SU-DHL-6 (cell line): ENCODE results near the gene TBATA.

Experiments used
- H2AFZ ChIP-seq: fragments of 200-600 bp; sonication (generic); 2 replicates; pipeline ENCODE4 v1.6.1; 2014; ENCODE audit warnings: low read depth, mild to moderate bottlenecking, moderate library complexity, mixed read lengths, antibody characterized with exemption, low read length; ENCODE audit not compliant: severe bottlenecking
- H3F3A ChIP-seq: fragments of 200-600 bp; shearing (Covaris generic); 2 replicates; pipeline ENCODE4 v1.6.0; 2016; ENCODE audit warnings: antibody characterized with exemption, mild to moderate bottlenecking; ENCODE audit not compliant: insufficient read depth
- H3K27ac ChIP-seq: fragments of 200-600 bp; sonication (generic); 2 replicates; pipeline ENCODE4 v1.5.1; 2016; ENCODE audit warnings: low read depth, mild to moderate bottlenecking, low read length, moderate library complexity, mixed read lengths
- H3K27me3 ChIP-seq: fragments of 200-600 bp; sonication (generic), shearing (Covaris generic); 2 replicates; pipeline ENCODE4 v1.6.0; 2014; ENCODE audit warnings: mild to moderate bottlenecking, low read length
- H3K36me3 ChIP-seq: fragments of 200-600 bp; sonication (generic); 2 replicates; pipeline ENCODE4 v1.6.1; 2014; ENCODE audit warnings: mild to moderate bottlenecking, low read length, mixed read lengths
- H3K4me2 ChIP-seq: fragments of 300-600, 200-600 bp; shearing (Covaris generic), sonication (generic); 2 replicates; pipeline ENCODE4 v1.6.0; 2014; ENCODE audit warnings: low read length, low read depth, mild to moderate bottlenecking; ENCODE audit not compliant: poor library complexity, severe bottlenecking
- H3K4me3 ChIP-seq: fragments of 200-600 bp; sonication (generic); 2 replicates; pipeline ENCODE4 v1.5.1; 2014; ENCODE audit warnings: antibody characterized with exemption, low read length, mild to moderate bottlenecking, mixed read lengths; ENCODE audit not compliant: insufficient read depth, poor library complexity, severe bottlenecking
- H3K79me2 ChIP-seq: fragments of 200-600 bp; sonication (generic); 2 replicates; pipeline ENCODE4 v1.6.1; 2014; ENCODE audit warnings: mild to moderate bottlenecking, low read length, moderate library complexity; ENCODE audit not compliant: insufficient read depth
- H3K9ac ChIP-seq: fragments of 200-600 bp; sonication (generic); 2 replicates; pipeline ENCODE4 v1.7.0; 2014; ENCODE audit warnings: mild to moderate bottlenecking, low read length
- H3K9me2 ChIP-seq: fragments of 200-600 bp; sonication (generic); replicated peaks from 2 replicates; pipeline ENCODE4 v1.6.1; 2014; ENCODE audit warnings: low read length; ENCODE audit not compliant: insufficient read depth
- H3K9me3 ChIP-seq: fragments of 200-600 bp; sonication (generic); 2 replicates; pipeline ENCODE4 v1.6.1; 2014; ENCODE audit warnings: low read length, mixed read lengths; ENCODE audit not compliant: insufficient read depth
- H4K20me1 ChIP-seq: fragments of 200-600 bp; sonication (generic); 2 replicates; pipeline ENCODE4 v1.6.1; 2014; ENCODE audit warnings: low read depth, mild to moderate bottlenecking, antibody characterized with exemption, low read length, moderate library complexity, mixed read lengths
- EZH2phosphoT487 ChIP-seq: fragments of 200-600 bp; sonication (generic), shearing (Covaris generic); conservative IDR thresholded peaks from 2 replicates; pipeline ENCODE4 v1.6.1; 2018; ENCODE audit warnings: mild to moderate bottlenecking, antibody characterized with exemption, low read length, moderate library complexity, mixed read lengths
- TF ChIP-seq, protein P1 (sequence below): fragments of 200-600 bp; sonication (generic); IDR thresholded peaks from one replicate; pipeline ENCODE4 v1.5.1; 2017; ENCODE audit warnings: antibody characterized with exemption, mild to moderate bottlenecking, low read length, moderate library complexity; ENCODE audit not compliant: insufficient read depth, poor library complexity, severe bottlenecking

TBATA gene, protein sequence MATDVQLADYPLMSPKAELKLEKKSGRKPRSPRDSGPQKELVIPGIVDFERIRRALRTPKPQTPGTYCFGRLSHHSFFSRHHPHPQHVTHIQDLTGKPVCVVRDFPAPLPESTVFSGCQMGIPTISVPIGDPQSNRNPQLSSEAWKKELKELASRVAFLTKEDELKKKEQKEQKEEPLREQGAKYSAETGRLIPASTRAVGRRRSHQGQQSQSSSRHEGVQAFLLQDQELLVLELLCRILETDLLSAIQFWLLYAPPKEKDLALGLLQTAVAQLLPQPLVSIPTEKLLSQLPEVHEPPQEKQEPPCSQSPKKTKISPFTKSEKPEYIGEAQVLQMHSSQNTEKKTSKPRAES

DNA sequence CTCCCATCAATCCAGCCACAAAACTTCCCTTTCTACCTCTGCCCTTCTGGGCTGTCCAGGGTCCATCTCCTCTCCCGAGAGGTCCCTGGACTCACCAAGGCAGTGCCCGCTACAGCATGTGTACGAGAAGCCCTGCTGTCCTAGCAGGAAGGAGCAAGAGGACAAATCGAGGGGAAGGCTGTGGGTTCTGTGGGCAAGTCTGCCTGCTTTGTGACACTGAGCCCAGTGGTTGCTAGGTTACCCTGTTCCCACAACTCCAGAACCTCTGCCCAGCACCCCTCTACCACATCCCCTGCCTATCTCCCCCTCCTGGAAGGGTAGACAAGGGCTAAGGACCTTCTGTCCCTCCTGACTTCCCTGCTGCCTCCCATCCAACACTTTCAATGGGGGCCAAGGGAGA, at the start of gene TBATA:
TBATA (minus strand) TSS at position 188 of the 400 bp plus-strand sequence. CDS start 1,998 bp downstream, outside the sequence.
- H2AFZ ChIP-seq, result no peak within 1 kb of the TSS
- H3K9ac ChIP-seq, result no peak within 1 kb of the TSS
- no peak for TF ChIP-seq EZH2phosphoT487
- TF ChIP-seq, protein P1, sequence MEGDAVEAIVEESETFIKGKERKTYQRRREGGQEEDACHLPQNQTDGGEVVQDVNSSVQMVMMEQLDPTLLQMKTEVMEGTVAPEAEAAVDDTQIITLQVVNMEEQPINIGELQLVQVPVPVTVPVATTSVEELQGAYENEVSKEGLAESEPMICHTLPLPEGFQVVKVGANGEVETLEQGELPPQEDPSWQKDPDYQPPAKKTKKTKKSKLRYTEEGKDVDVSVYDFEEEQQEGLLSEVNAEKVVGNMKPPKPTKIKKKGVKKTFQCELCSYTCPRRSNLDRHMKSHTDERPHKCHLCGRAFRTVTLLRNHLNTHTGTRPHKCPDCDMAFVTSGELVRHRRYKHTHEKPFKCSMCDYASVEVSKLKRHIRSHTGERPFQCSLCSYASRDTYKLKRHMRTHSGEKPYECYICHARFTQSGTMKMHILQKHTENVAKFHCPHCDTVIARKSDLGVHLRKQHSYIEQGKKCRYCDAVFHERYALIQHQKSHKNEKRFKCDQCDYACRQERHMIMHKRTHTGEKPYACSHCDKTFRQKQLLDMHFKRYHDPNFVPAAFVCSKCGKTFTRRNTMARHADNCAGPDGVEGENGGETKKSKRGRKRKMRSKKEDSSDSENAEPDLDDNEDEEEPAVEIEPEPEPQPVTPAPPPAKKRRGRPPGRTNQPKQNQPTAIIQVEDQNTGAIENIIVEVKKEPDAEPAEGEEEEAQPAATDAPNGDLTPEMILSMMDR, result no peak
- H3K4me3 ChIP-seq, result no peak within 1 kb of the TSS
- no peak within 1 kb of the TSS for H3K27ac ChIP-seq
- H3K9me2 ChIP-seq, result no peaks in the 10 kb centered on the region
- H3F3A ChIP-seq, result no peaks in the 10 kb centered on the region
- H3K27me3 ChIP-seq, result no peaks in the 10 kb centered on the region
- H3K79me2 ChIP-seq, result no peaks in the 10 kb centered on the region
- no peaks in the 10 kb centered on the region for H3K9me3 ChIP-seq
- no peaks in the 10 kb centered on the region for H4K20me1 ChIP-seq
- no peak within 1 kb of the TSS for H3K4me2 ChIP-seq
- no peaks in the 10 kb centered on the region for H3K36me3 ChIP-seq

DNA sequence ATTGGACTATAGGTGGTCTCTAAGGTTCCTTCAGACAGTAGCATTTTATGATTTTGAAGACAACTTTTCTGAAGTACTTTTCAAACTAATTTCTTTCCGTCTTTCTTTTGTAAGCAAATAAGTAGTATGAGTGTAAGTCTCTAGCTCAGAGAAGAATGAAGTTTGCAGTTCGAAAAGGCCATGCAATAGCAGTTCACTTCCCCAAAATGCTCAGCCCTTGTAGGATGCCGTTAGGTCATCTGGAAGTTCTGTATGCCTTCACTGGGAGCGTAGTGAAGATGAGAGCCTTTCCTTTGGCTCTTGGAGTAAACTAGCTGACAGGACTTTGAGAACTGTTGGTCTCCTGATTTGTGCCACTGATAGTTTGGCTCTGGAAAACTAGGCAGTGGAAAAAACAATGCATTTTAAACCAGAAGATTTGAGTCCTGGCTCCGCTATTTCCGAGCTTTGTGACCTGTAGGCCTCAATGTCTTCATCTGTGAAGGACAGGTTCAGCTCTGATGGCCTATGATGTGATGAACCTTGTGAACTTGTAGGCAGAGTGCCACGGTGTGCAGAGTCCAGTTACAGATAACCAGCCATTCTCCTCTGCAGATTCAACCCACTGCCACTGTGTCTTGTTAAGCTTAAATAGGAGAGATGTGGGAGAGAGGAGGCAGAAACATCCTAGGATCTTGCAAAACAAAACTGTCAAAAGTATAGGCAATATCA, 49.4 kb upstream of the TBATA start:
- Histone ChIP-seq H2AFZ (no peak overlapping the region), H3K4me3 (no peak overlapping the region), H3K79me2 (0 out of 2 replicates have a peak, but pooled peaks cover 4% of the 10 kb centered on the region), H3K27ac (no peak overlapping the region), H4K20me1 (no peaks in the 10 kb centered on the region), H3K9me2 (no peaks in the 10 kb centered on the region), H3F3A (no peaks in the 10 kb centered on the region), H3K4me2 (no peak overlapping the region), H3K27me3 (no peaks in the 10 kb centered on the region), H3K36me3 (peaks cover 7% of the 10 kb centered on the region), H3K9ac (no peak overlapping the region), H3K9me3 (peaks cover 5% of the 10 kb centered on the region; the same call in 1 of the 2 replicates)
- TF ChIP-seq EZH2phosphoT487, result no peak
- TF ChIP-seq, protein P1, result no peak

DNA sequence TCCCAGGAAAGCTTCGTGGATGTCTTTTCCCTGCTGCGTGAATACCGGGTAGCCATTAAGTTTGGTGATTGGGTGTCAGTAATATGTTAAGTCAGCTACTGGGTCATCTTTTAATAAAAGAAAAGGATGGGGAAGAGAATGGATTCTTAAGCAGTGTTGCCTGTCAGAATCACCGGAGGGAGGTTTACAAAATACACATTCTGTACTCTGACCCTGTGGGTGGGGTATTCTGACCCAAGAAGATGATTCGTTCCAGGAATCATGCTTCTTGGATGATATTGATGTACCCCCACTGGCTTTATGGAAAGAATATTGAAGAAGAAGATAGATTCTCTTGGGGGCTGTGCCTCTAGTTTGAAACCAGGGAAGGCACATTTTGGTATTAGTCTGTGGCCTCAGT, 48.8 kb upstream of the TBATA start:
- no peak overlapping the region for H3K4me3 ChIP-seq
- no peak overlapping the region for H3K4me2 ChIP-seq
- no peaks in the 10 kb centered on the region for H3K27me3 ChIP-seq
- TF ChIP-seq EZH2phosphoT487, result no peak
- TF ChIP-seq, protein P1, result no peak
- H4K20me1 ChIP-seq, result no peaks in the 10 kb centered on the region
- H3K9me3 ChIP-seq, result peaks cover 5% of the 10 kb centered on the region; the same call in 1 of the 2 replicates
- H2AFZ ChIP-seq, result no peak overlapping the region
- no peak overlapping the region for H3K27ac ChIP-seq
- no peaks in the 10 kb centered on the region for H3K9me2 ChIP-seq
- H3K36me3 ChIP-seq, result peaks cover 7% of the 10 kb centered on the region
- 0 out of 2 replicates have a peak, but pooled peaks cover 4% of the 10 kb centered on the region for H3K79me2 ChIP-seq
- H3F3A ChIP-seq, result no peaks in the 10 kb centered on the region
- no peak overlapping the region for H3K9ac ChIP-seq
